Measurements from ENCODE around the gene SHROOM3.

Gene SHROOM3

DNA sequence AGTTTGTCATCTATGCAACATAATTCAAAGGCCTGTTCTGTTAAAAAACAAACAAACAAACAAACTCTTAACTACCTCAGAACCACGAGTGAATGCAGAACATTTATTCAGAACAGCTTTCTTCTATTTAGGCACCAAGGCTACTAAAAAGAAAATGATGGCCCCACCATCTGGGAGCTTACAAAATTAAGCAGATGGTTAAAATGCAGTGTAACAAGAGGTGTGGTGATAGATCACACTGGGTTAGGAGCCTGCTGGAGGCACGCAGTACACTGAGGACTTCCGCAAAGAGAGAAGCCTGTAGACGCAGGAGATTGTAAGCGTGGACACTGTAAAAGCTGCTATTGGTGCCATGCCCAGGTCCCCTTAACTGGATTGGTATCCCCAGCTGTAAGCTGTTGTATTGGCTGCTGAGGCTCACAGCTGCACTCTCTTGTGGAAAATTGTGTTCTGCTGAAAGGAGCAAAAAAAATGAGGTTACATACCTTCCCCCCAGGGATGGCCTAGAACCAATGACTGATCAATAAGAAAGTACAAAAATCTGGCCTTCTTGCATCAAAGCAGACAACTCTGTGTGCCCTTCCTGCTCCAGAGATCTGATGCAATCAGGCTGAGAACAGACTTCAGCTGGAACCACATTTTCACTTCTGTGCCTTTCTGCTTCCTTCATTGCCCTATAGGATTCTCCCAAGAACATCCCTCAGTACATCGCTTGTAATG, 60.0 kb downstream of the SHROOM3 start:
- FAIRE-seq: no peak

DNA sequence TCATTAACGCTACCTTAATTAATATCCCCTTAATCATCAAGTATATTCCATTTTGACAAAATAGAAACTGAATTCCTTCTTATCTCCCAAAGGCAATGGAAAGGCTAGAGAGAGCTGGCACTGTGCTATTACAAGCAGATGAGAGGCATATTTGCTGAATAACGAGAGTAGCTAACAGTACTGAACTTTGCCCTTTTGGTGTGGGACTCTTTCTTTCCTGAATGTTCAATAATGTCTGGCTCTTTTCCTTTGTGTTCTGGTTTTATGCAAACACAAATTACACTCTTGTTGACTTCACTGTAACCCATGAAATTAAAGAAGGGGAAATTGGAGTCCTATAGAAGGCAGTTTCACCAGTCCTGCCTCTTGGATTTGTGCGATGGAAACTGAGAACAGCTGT, 63.5 kb downstream of the SHROOM3 start:
- no peak for FAIRE-seq

DNA sequence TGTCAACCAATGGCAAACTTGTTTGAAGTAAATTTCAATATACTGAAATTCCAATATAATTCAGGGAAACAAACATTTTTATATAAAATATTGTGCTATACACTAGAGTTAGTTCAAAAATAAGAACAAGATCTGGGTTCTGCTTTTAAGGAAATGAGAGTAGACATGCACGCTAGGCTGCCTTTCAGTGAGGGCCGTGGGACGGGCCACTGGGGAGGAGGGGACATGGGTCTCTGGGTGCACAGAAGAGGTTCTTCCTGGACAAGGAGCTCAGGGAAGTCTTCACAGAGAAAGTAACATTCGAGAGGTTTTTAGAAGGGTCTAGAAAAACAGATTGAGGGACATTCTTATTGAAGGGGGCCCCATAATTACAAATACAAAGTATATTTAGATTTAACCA, 64.4 kb downstream of the SHROOM3 start:
- FAIRE-seq: no peak

DNA sequence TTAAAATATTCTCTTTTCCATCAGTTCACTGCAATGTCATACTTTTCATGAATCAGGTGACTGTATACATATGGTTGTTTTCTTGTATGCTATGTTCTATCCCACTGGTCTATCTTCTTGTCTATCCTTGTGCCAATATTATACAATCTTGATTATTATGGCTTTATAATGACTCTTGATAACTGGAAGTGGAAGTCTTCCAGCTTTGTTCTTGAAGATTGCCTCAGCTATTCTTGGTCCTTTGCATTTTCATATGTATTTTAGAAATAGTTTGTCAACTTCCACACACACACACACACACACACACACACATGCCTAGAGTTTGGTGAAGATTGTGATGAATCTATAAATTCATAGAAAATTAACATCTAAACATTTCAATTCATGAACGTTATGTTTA, 67.9 kb downstream of the SHROOM3 start:
- FAIRE-seq: no peak

DNA sequence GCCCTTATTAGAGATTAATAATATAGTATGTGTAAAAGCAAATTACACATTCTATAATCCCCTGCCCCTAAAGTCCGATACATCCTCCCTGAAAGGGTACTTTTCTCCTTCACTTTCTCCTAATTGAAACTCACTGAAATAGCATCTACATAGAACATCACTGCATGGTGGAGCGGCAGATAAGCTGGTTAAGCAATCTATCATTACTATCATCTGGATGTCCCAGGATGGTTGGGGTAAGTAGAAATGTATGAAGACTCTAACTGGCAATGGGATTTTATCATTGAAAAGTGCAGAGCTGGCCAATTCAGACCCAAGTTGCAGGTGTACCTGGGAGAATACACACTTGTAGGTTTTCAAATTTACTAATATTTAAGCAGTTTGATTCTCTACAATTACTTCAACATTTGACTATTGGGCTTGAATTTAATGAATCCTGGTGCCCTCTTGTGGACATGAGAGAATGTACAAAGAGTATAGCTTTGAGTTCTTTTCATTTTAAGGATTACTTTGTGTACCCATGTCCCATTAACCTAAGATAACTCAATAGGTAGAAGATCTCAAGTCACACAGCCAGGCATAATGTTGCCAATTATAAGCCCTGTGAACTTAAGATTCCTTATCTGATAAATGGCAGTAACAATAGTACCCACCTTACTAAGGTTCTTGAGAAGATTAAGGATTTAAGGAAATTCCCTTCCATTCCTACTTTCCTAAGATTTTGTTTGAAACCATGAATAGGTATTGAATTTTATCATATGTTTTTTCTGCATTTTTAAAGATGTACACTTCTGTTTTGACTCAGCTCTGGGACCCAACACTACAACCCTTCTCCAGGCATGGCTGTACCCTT, 69.8 kb downstream of the SHROOM3 start:
- peak; percentile 92 for FAIRE-seq

DNA sequence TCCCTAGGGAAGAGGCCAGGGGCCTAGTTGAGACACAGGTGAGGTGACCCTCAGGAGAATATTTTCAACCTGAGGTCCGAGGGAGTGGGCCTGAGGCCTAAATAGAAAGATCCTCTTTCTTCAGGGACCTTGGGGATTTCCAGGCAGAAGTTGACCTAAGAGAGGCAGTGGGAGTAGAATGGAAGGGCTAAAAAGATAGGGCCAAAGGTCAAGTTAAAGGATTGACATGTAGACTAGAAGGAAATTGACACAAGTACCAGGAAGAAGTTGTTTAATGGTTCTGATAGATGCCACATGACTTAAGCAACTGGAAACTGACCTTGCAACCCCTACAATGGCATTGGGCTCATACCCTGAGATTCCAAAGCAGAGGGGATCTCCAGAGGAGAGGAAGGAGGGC, 76.9 kb downstream of the SHROOM3 start:
- FAIRE-seq: no peak

DNA sequence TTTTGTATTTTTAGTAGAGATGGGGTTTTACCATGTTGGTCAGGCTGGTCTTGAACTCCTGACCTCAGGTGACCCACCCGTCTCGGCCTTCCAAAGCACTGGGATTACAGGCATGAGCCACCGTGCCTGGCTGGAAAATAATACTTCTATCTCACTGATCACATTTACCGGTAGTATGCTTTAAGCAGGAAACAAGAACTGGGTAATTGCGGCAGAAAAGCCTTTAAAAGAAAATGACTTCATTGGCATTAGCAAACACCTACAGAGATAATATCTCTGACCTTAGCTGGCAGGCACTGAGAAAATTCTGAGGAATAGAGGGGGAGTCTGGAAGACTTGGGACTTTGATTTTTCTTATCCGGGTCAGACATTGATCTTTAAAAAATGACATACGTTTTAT, 78.5 kb downstream of the SHROOM3 start:
- no peak for FAIRE-seq

DNA sequence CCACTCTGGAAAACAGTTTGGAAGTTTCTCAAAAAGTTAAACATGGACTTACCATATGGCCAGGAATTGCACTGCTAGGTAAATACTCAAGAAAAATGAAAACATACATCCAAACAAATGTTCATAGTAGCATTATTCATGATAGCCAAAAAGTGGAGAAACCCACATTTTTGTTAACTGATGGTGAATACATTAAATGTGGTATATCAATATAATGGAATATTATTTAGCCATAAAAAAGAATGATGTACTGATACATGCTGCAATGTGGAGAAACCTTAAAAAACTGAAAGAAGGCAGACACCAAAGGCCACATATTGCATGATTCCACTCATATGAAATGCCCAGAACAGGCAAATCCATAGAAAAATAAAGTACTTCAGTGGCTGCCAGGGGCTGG, 79.1 kb downstream of the SHROOM3 start:
- no peak for FAIRE-seq

DNA sequence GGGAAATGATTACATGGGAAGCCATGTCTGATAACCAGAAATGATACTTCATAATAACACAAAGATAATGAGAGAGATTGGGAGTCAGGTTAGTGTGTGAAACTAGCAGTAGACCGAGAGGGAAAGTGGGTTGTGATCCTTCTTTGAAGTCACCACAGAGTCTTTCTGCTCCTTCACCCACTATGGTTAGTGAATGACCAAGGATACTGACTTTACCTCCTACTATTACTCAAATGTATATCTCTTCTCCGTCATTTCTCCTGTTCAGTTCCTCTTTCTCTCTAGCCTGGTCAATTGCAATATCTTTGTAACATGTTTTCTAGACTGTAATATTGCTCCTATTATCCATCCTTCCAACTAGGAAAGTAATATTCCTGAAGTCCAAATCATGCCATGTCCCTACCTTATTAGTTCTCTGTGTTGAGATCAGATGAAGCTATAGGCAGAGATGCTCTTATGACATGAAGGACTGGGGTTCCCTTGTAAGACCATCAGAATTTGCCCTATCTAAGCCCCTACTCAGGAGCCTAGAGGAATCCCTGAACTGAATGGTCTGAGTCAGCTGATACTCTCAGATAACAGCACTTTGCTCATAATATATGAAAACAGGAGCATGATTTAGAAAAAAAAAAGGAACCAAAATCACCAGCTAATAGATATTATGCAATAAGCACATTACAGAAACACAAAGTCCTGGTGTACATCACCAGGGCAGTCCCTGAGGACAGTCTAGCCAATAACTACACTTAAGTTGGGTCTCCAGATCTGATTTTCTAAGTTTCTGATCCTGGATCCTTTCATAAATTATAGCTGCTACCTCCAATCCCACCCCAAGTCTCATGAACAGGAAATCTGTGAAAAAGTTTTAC, 81.2 kb downstream of the SHROOM3 start:
- no peak for FAIRE-seq

DNA sequence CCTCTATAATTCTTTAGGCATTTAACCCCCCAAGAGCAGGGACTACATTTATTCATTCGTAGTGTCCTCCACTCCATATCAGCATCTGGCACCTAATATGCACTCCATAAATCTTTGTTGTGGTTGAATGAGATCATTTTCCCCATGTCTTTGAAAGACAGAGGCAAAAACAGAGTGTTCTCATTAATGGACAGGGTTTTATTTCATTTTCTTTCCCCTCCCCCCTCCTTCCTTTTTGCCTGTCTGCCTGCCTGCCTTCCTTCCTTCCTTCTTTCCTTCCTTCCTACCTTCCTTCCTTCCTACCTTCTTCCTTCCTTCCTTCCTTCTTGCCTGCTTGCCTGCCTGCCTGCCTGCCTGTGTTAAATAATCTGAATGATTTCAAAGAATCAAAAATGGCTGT, 83.2 kb downstream of the SHROOM3 start:
- no peak for FAIRE-seq

DNA sequence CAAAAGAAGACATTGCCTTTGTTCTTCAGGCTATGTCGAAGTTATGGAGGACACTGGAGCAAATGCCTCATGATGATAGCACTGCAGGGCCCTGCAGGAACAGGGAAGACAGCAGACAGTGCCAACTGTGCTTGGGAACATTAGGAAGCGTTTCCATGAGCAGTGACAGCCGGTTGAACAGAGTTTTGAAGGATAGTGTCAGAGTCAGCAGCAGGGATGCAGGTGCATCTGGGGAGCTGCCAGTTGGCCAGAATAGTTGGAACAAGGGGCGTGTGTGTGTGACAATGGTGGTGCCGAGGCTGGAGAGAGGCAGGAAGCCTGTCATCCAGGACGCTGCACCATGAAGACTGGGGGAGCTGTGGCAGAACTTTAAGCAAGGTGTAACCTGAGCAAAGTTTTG, 88.6 kb downstream of the SHROOM3 start:
- no peak for FAIRE-seq

DNA sequence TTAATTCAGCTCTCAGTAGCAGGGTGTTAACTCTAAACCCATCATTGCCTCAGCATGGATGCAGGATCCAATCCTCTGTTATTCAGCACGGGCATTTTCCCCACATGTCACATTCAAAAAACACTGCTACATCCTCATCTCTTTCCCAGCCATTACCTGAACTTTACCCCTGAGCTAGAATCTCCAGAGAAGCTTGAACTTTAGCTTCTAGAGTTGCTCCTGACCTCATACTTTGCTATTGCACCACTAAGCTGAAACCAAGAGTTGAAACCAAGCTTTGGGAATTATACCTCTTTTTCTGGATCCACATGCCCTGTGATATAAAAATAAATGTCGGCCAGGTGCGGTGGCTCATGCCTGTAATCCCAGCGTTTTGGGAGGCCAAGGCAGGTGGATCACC, 90.7 kb downstream of the SHROOM3 start:
- FAIRE-seq: no peak

DNA sequence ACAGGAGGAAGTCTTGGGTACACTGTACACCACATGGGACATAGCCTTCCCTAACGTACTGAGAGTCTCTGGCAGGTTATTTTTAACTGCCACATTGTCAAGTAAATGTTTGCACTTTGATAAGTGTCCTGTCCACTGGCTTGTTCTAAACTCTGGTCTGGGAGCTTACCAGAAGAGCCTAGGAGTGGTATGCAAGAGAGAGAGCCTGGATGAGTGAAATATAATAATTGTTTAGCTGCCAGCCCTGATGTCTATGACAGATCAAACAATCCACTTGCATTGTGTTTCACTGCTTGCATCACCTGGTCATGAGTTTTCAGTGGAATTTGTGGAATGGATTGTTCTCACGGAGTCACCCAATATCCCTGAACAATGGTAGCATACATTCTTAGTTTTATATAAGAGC, 91.6 kb downstream of the SHROOM3 start:
- no peak for FAIRE-seq

DNA sequence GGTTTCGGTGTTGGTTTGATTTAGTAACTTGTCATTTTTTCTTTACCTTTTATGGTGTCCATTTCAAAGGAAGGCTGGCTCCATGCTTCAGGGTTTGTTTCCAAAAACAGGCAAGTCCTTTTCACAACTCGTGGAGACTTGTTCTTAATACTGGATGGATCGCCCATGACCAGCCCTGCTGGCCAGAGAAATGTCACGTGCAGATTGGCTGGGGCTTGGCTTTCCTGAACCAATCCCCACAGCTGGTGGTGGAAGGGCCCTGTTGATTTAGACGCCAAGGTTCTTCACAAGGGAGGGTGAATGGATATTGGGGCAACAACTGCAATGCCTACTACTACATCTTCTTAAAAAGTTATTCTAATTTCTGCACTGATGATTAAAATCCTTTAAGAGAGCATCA, 92.6 kb downstream of the SHROOM3 start:
- no peak for FAIRE-seq

DNA sequence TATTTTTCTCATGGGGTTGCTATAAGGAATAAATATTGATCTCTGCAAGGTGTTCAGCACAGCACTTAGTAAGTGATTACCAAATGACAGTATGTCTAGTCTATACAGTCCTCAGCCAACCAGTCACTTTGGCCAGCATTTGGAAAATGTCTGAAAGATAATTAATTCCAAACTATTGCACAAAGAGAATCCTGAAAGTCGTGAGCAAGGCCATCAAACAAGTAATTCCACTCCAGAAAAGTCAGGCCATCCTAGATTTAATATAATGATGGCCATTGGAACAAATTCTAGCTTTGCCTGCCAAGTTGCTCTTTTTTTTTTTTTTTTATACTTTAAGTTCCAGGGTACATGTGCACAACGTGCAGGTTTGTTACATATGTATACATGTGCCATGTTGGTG, 96.6 kb downstream of the SHROOM3 start:
- FAIRE-seq: no peak

DNA sequence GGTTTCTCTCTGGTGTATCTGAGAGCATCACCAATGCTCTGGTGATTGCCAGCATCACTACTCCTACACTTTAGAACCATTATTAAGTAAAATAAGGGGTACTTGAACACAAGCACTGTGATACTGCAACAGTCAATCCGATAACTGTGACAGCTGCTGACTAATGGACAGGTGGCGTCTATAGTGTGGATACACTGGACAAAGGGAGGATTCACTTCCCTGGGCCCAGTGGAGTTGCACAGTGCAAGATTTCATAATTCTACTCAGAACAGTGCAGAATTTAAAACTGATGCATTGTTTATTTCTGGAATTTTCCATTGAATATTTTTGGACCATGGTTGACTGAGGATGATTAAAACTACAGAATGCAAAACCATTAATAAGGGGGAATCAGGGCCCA, 97.8 kb downstream of the SHROOM3 start:
- no peak for FAIRE-seq

DNA sequence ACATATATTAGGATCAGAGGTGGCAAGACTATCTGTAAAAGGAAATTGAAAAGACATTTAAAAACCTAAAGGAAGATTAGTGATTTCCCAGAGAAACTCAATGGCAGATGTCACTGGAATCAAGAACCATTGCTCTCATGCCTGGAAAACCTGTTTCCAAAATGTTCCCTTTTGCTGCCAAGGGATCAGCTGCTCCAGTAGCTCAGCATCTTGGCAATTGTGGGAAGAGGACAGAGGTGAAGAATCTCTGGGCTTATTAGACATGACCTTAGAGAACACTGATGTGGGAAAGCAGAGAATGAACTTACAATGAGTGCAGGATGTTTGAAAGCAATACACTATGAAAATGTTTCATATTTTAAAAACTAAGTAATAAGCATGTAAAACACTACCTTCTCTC, 98.3 kb downstream of the SHROOM3 start:
- no peak for FAIRE-seq

DNA sequence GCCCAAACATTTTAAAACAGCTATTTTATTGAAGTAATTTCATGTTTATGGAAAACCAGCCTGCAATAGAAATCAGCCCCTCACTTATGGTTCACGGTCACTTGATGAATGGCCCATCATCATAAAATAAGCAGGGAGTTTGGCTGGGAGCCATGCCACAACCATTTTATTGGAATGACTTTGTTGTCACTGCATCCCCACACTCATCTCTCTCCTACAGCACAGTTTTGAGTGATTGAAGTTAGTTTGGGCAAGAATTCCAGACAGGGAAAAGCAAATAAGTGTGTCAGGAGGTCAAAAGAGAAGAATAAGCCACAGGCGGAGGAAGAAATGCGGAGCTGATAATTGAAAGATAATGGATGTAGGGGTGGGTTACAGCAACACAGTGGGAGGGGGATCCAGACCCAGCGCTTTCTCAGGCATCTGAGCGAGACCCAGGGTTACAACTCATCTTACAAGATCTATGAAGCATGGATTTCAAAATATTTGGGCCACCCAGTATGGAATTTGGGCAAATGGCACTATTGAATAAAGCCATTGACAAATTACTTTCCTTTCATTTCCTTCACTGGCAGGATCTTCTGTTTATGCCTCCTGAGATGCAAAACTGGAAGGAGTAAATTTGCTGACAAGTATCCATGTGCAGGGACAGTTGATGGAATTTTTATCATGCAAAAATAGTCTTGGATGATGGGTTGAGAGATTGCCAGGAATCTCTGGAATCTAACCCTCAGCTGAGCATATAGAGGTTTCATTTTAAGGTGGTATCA, 100.8 kb downstream of the SHROOM3 start:
- no peak for FAIRE-seq

DNA sequence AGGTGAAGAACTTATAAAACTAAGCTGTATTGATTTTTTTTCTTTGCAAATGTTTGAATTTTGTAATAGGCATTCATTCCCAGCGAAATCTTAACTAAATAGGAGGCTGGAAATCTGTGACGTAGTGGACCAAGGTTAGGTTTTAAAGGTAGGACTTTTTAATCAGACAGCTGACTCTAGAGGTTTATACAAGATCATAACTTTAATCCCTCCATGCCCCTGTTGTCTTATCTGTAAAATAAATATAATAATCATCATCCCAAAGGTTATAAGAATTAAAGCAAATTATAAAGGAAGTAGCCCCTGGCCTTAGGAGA, 101.3 kb downstream of the SHROOM3 start:
- FAIRE-seq: no peak

DNA sequence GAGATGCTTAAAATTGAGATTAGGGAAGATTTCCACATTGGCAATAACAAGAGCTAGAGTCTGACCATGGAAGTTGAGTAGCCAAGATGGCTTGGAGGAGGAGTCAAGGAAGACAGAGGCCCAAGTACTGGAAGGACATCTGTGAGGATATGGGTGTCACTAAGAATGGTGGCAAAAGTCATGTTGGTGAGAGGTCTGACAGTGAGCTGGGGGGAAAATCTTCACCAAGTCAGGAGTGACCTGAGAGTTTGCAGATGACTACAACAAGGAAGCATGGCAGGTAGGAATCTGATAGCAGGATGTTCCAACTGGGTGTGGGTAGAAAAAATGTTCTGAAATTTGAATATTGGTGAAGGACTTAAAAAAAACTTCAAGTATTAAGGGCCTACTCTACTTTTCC, 103.3 kb downstream of the SHROOM3 start:
- FAIRE-seq: no peak

DNA sequence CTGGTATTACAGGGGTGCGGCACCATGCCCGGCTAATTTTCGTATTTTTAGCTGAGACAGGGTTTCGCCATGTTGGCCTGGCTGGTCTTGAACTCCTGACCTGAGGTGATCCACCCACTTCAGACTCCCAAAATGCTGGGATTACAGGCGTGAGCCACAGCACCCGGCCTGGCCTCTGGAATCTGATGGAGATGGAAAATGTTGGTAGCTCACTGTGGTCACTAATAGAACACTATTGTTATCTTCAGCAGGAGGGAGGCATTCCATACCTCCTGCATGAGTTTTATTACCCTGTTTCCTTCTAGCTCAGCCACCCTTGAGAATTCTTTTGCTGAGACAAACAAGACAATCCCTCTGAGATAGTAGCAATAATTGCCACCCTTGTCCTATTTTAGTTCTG, 105.0 kb downstream of the SHROOM3 start:
- no peak for FAIRE-seq

DNA sequence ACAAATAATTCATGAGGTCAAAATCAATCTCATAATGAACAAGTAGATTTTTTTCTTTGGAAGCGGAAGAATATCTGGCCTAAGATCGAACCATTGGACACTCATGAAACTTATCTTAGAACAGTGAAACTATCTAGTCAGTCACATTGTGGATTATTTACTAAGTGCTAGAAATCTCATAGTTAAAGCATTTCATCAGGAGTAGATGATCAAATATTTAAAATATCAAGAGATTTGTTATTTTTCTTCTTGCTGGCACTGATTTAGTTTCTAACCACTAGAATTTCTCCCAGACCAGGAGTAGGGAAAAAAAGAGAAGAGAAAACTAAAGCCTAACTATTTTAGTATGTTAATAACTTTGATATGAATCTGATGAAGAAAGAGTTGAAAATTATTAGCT, 105.5 kb downstream of the SHROOM3 start:
- FAIRE-seq: no peak

DNA sequence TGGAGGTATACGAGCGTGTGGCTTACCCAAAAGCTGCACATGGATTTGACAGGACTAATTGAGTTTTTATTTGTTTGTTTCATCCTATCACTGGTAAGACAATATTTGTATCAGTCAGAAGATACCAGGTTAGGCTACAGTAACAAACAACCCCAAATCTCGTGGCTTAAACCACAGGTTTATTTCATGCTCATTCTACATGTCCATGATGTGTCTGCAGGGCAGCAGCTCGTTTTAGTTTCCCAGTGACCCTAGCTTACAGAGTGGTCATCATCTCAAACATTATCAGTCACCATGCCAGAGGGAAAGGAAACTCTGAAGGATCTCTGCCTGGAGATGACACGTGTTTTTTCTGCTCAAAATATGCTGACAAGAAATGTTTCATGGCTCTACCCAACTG, 108.3 kb downstream of the SHROOM3 start:
- no peak for FAIRE-seq

Measured in A204.1 (cell line).